ENCODE data around the gene TAS2R31. TPM values are rescaled to one million over a fixed set of nuclear protein-coding genes. Genes with fewer than 3 reads are reported as not detected.

TAS2R31 gene
- polyA plus RNA-seq, 3 donors: 0.29 TPM; not detected in 2

- Mint-ChIP-seq H3K4me3 (no peak overlapping the region), H3K36me3 (peaks cover 1 to 8% of the 10 kb centered on the region in 2 donors), H3K27ac (no peak overlapping the region), H3K27me3 (ENCODE audit: low read depth in 3 of 3) (no peaks in the 10 kb centered on the region), H3K4me1 (no peaks in the 10 kb centered on the region), H3K9me3 (peaks cover 0 to 9% (median 5%) of the 10 kb centered on the region in 7 donors)
- Histone ChIP-seq H3K9me3 (replicated peaks in 1 of 2; ENCODE audit: control insufficient read depth in 1 of 2, insufficient read depth in 1 of 2, low read length in 2 of 2) (no peaks in the 10 kb centered on the region), H3K36me3 (replicated peaks in 1 of 2; ENCODE audit: control insufficient read depth in 1 of 2, insufficient read depth in 2 of 2, low read length in 2 of 2) (no peaks in the 10 kb centered on the region), H3K4me2 (replicated peaks; ENCODE audit: extremely low read depth, low read length, poor library complexity, severe bottlenecking) (no peak overlapping the region), H3K4me1 (ENCODE audit: control insufficient read depth in 1 of 2, insufficient read depth in 2 of 2, low read length in 2 of 2) (no peaks in the 10 kb centered on the region), H4K20me1 (ENCODE audit: insufficient read depth, low read length) (no peaks in the 10 kb centered on the region), H3K4me3 (replicated peaks in 1 of 3; ENCODE audit: low read depth in 2 of 3, low read length in 3 of 3) (no peak overlapping the region), H3K27me3 (ENCODE audit: control insufficient read depth in 2 of 2, insufficient read depth in 2 of 2, low read length in 2 of 2) (no peaks in the 10 kb centered on the region), H3K79me2 (ENCODE audit: insufficient read depth, low read length) (no peaks in the 10 kb centered on the region), H3K9ac (ENCODE audit: insufficient read depth, low read length, poor library complexity, severe bottlenecking) (no peak overlapping the region), H2AFZ (ENCODE audit: insufficient read depth, low read depth, low read length, poor library complexity, severe bottlenecking) (no peak overlapping the region), H3K27ac (ENCODE audit: low read depth in 1 of 2, low read length in 2 of 2) (no peak overlapping the region)
- TF ChIP-seq CTCF (IDR thresholded peaks at IDR 0.05): no peak
- DNase-seq: no peak
- intact Hi-C loops (cut with micrococcal nuclease): no loop called here
These were observed 28.6 kb upstream of the TAS2R31 start for GRCh38 chr12:11059784-11060183.

- Histone ChIP-seq H3K4me2 (replicated peaks; ENCODE audit: extremely low read depth, low read length, poor library complexity, severe bottlenecking) (no peak overlapping the region), H4K20me1 (ENCODE audit: insufficient read depth, low read length) (no peaks in the 10 kb centered on the region), H3K36me3 (replicated peaks in 1 of 2; ENCODE audit: control insufficient read depth in 1 of 2, insufficient read depth in 2 of 2, low read length in 2 of 2) (no peaks in the 10 kb centered on the region), H3K9me3 (replicated peaks in 1 of 2; ENCODE audit: control insufficient read depth in 1 of 2, insufficient read depth in 1 of 2, low read length in 2 of 2) (no peaks in the 10 kb centered on the region), H3K27me3 (ENCODE audit: control insufficient read depth in 2 of 2, insufficient read depth in 2 of 2, low read length in 2 of 2) (no peaks in the 10 kb centered on the region), H2AFZ (ENCODE audit: insufficient read depth, low read depth, low read length, poor library complexity, severe bottlenecking) (no peak overlapping the region), H3K27ac (ENCODE audit: low read depth in 1 of 2, low read length in 2 of 2) (no peak overlapping the region), H3K9ac (ENCODE audit: insufficient read depth, low read length, poor library complexity, severe bottlenecking) (no peak overlapping the region), H3K4me1 (ENCODE audit: control insufficient read depth in 1 of 2, insufficient read depth in 2 of 2, low read length in 2 of 2) (no peaks in the 10 kb centered on the region), H3K79me2 (ENCODE audit: insufficient read depth, low read length) (no peaks in the 10 kb centered on the region), H3K4me3 (replicated peaks in 1 of 3; ENCODE audit: low read depth in 2 of 3, low read length in 3 of 3) (no peak overlapping the region)
- Mint-ChIP-seq H3K4me3 (no peak overlapping the region), H3K27ac (peak overlapping the region in 1 of 7 donors; percentile 50), H3K27me3 (ENCODE audit: low read depth in 3 of 3) (no peaks in the 10 kb centered on the region), H3K36me3 (peaks cover 1 to 8% of the 10 kb centered on the region in 2 donors), H3K9me3 (peaks cover 0 to 9% (median 5%) of the 10 kb centered on the region in 7 donors), H3K4me1 (no peaks in the 10 kb centered on the region)
- intact Hi-C loops (cut with micrococcal nuclease): no loop called here
- 93% methylated on average over 3 of the region's 3 CpGs for WGBS (ENCODE audit: insufficient coverage)
- TF ChIP-seq CTCF (IDR thresholded peaks at IDR 0.05): no peak
- no peak for DNase-seq
These were observed 27.8 kb upstream of the TAS2R31 start for GRCh38 chr12:11059041-11059440.
